GM23248 (cell line): ENCODE results near the gene NCOA7.

Experiments used
- EZH2 ChIP-seq: fragments of 200-600 bp; sonication (generic); IDR thresholded peaks from 2 replicates; pipeline ENCODE4 v1.6.1; 2018; ENCODE audit warnings: antibody characterized with exemption, mild to moderate bottlenecking; ENCODE audit not compliant: insufficient read depth, poor library complexity, severe bottlenecking
- EZH2phosphoT487 ChIP-seq: fragments of 200-600 bp; sonication (generic); IDR thresholded peaks from 2 replicates; pipeline ENCODE4 v1.6.1; 2018; ENCODE audit warnings: antibody characterized with exemption, moderate library complexity, mild to moderate bottlenecking, low read depth; ENCODE audit not compliant: insufficient read depth

- TF ChIP-seq EZH2 (no peak), EZH2phosphoT487 (no peak)
Observed at GRCh38 chr6:125743604-125744003, 47.2 kb upstream of the NCOA7 start.
